GM19463 (cell line): ENCODE measurements around the gene MEGF11.

Experiments used
- ATAC-seq: cut with Tn5 transposase; IDR thresholded peaks from one replicate; pipeline ENCODE4 v1.9.1; 2021; ENCODE audit warnings: mild to moderate bottlenecking, moderate library complexity; ENCODE audit not compliant: unreplicated experiment

MEGF11 gene

GRCh38 chr15:65956899-65957298, 296.7 kb downstream of the MEGF11 start:
- no peak for ATAC-seq

DNA sequence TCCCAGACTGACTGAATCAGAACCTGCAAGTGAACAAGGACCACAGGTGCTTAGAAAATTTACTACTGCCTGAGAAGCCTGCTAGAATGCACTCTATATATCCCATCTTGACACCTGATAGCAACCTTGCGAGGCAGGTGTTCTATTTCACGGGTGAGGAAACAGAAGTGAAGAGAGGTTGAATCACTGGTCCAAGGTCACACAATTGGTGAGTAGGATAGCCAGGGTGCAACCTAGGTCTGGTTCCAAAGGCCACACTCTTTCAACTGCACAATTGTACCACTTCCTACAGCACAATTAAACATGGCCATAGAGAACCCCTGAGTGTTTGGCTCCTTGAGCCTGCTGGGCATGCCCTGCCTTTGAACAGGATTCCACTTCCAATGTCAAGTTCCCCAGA, 297.2 kb downstream of the MEGF11 start:
- no peak for ATAC-seq

DNA sequence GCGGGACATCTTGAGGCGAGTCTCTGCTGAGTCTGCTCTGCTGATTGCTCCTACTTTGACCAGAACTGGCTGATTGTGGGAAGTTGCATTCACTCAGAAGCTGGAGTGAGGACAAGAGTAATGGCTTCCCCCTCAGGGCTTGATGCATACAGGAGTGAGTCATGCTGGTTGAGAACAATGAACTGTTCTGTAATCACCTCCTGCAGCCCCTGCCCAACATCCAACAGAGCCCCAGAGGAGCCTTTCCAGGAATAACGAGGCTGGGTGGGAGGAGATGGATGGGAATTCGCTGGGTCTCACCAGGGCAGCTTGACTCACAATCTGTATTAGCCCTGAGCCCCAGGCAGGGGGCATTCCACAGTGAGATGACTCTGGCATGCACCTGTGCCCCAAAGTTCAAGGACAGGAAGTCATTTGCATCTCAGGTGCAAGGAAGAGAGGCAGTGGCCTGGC, 299.2 kb downstream of the MEGF11 start:
- no peak for ATAC-seq

- ATAC-seq = no peak
These were observed 299.9 kb downstream of the MEGF11 start for GRCh38 chr15:65953622-65954021.

DNA sequence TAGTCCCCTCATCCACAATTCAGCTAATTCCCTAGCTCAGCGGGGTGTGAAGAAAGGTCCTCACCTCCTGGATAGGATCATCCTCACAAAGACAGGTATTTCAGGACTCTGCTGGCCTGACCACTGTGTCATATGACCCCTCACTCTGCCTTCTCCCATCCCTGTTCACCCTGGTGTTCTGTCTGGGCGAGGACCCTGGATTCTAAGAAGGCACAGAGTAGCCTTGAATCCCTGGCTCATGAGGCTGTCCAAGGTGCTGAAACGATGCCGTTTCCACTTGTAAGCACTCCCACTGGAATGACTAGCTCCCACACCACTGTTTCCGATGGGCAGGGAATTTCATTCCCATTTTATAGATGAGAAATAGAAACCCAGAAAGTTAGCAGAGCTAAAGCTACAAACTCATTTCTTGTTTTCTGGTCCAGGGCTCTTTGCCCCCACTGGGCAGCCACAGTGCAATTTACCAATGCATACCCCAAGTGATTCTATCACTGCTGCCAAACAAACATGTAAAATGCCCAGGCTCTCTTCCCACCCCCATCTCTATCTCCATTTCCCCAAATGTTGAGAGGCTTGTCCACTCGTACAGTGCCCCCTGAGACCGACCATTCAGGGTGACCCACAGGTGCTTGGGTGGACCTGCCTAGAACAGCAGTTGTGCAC, 301.0 kb downstream of the MEGF11 start:
- ATAC-seq = no peak

DNA sequence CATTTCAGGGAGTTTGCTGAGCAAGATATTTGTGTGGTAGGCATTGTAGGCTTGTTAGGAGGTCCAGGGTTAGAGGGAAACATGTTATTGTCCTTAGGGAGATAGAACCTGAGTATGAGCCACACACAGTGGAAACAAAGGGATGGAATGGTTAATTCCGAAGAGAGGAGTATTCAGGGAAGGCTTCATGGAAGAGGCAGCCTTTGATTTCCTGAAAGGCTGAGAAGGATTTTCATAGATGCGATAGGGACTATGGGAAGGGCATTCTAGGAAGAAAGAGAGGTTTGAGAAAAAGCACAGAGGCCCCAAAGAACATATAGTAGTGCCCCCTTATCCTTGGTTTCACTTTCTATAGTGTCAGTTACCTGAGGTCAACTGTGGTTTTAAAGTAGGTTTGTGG, 302.5 kb downstream of the MEGF11 start:
- ATAC-seq = no peak

DNA sequence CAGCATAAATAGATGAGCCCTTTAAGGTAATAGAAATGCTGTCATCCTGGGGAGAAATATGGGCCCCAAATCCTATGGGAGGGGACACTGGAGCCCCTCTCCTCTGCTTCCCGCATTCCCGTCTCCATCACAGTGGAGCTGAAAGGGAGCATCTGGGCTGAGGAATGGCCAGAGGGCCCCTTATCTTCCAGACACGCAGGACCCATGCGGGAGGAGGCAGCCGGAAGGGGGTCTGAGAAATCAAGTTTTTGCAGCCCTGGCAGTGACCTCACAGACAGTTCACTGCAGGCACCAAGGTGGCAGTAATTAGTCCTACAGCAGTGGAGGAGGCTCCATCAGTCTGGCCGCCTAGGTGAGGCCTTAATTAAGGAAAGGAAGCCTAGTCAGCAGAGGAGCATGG, 304.1 kb downstream of the MEGF11 start:
- no peak for ATAC-seq

- no peak for ATAC-seq
These were observed 304.5 kb downstream of the MEGF11 start for GRCh38 chr15:65949011-65949410.

- ATAC-seq = no peak
These were observed 305.2 kb downstream of the MEGF11 start for GRCh38 chr15:65948383-65948782.

- no peak for ATAC-seq
These were observed 306.5 kb downstream of the MEGF11 start for GRCh38 chr15:65947041-65947440.

GRCh38 chr15:65945616-65946015, 307.9 kb downstream of the MEGF11 start:
- no peak for ATAC-seq

DNA sequence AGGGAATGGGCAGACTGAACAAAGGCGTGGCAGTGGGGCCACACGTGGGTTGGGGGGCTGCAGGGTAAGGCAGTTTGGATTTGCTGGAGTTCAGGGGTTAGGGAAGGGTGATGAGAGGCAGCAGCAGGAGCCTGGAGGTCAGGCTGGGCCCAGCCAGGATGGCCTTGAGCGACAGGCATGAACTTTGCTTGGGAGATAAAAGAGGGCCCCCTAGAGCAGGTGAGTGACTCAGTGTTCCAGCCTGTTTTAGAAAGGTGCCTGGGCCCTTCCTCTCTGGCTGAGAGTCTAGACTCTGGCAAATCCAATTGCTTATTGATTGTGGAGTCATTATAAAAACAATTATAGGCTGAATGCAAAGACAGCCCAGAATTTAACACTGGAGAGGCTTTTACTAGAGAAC, 309.1 kb downstream of the MEGF11 start:
- ATAC-seq = no peak

- ATAC-seq = no peak
These were observed 311.1 kb downstream of the MEGF11 start for GRCh38 chr15:65942436-65942835.

GRCh38 chr15:65940618-65940909, 313.0 kb downstream of the MEGF11 start:
- ATAC-seq = no peak

GRCh38 chr15:65939901-65940617, 313.5 kb downstream of the MEGF11 start:
- no peak for ATAC-seq

DNA sequence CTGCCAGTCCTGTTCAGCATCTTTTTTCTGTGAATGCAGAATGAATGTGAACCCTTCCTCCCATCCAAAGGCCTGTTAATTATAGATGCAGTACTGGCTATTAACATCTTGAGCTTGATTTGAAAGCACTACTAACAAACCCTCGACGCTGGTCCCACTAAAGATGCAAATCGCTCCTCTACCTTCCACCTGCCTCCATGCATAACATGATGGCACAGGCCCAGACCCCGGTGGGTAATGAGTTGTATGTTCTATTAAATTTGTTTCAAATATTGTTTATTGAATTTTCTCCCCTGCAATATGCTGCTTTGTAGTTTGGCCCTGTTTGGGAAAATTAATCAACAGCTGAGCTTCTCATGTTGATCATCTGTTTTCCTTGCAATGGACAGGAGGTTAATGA, 314.9 kb downstream of the MEGF11 start:
- no peak for ATAC-seq

DNA sequence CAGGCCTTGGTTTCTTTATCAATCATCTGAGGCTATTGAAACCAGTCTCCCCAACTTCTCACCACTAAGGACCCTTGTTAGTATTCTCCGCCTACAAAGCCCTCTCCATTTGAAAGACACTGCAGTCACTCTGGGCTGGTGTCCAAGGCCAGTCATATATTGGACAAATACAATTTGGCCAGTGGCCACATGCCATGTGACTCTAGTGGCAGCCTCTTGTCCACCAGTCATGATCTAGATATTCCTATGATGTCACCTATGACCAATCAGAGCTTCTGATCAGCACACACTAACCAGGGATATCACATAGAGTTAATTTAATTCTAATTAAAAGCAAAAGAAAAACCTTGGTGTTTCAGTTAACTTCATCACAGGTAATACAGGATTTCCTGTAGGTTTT, 316.1 kb downstream of the MEGF11 start:
- no peak for ATAC-seq

DNA sequence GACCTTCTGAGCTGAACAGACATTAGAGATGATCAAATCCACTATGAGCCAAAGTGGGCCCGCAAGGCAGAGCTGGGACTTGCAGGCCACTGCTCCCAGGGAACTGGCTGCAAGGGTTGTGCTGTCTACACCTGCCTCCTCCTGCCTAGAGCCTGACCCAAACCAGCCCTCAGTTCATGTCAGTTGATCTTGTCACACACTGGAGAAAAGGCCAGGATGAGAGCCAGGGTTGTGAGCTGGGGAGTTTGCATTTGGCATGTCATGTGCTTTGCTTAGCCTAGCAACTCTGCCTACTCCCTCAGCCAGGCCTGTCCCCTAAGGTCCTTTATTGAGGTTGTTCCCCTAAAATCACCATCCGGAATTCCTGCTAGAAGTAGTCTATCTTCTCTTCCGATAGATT, 316.5 kb downstream of the MEGF11 start:
- no peak for ATAC-seq

- no peak for ATAC-seq
These were observed 317.3 kb downstream of the MEGF11 start for GRCh38 chr15:65936282-65936681.

DNA sequence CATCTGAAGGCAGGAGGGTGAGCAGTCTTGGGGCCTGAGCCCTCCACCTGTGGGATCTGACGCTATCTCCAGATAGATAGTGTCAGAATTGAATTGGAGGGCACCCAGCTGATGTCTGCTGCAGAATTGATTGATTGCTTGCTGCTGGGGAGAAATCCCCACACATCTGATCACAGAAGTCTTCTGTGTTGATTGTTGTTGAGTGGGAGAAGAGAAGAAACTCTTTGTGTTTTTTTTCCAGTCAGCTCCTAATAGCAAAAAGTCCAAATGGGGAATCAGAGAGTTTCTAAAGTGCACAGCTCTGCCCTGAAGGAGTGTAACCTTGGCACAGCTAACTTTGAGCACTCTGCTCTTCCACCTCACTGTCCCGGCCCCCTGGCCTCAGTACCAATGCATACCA, 318.2 kb downstream of the MEGF11 start:
- no peak for ATAC-seq

GRCh38 chr15:65931221-65931620, 322.3 kb downstream of the MEGF11 start:
- ATAC-seq = no peak

DNA sequence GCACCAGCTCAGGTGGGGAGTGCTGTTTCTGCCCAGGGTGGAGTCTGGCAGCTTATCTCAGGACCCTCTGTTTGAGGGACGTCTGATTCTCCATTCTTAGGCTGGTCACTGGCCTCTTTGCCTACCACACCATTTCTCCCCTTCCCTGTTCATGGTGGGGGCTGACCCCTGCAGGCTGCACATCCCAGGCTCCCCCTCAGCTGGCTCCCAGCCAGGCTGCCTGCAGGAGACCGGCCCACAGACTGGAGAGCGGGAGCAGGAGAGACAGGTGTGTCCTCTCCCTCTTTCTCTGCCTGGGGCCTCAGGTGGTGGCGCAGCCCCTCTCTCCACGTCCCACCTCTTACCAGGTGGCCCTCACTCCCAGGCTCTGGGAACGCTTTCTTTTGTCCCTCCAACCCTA, 323.4 kb downstream of the MEGF11 start:
- no peak for ATAC-seq

GRCh38 chr15:65929573-65929972, 324.0 kb downstream of the MEGF11 start:
- ATAC-seq = no peak
